Tibial nerve (tissue), 4 donors: ENCODE measurements around the gene ZBTB21. TPM values are rescaled to one million over a fixed set of nuclear protein-coding genes. Genes with fewer than 3 reads are reported as not detected.

Experiments used
- DNase-seq, 2 donors: peaks; one replicate each; pipeline ENCODE4 v3.0.0-alpha.2; 2019; ENCODE audit warnings: low spot score in 2 of 2
- H3K27ac ChIP-seq, 4 donors: fragments of 200-600 bp; sonication (generic) in 3 of 4; one replicate each; pipeline ENCODE4 v1.5.1; 2017 to 2019; ENCODE audit warnings: mild to moderate bottlenecking in 1 of 4
- H3K27me3 ChIP-seq, 2 donors: fragments of 200-600 bp; sonication (generic) in 1 of 2; one replicate each; pipeline versions ENCODE4 v1.5.1 to v1.6.0; 2017 to 2019
- H3K36me3 ChIP-seq, 3 donors: fragments of 200-600 bp; sonication (generic); one replicate each; pipeline ENCODE4 v1.5.1; 2018 to 2019
- H3K4me1 ChIP-seq, 4 donors: fragments of 200-600 bp; sonication (generic) in 3 of 4; one replicate each; pipeline ENCODE4 v1.5.1; 2017 to 2019
- H3K4me3 ChIP-seq, 4 donors: fragments of 200-600 bp; sonication (generic) in 3 of 4; one replicate each; pipeline ENCODE4 v1.5.1; 2017 to 2019; ENCODE audit warnings: mild to moderate bottlenecking in 1 of 4, moderate library complexity in 1 of 4
- H3K9me3 ChIP-seq, 4 donors: fragments of 200-600 bp; sonication (generic) in 3 of 4; one replicate each; pipeline ENCODE4 v1.5.1; 2017 to 2019
- CTCF ChIP-seq, 5 experiments: fragments of 200-600 bp in 3 of 5; fragments of 450-650 bp in 2 of 5; sonication (generic) in 3 of 5; IDR thresholded peaks; one replicate each; pipeline ENCODE4 v1.5.1; 2016 to 2019; ENCODE audit warnings: antibody characterized with exemption in 5 of 5, mild to moderate bottlenecking in 3 of 5, moderate library complexity in 2 of 5
- EP300 ChIP-seq, 2 donors: sonication (generic); formaldehyde crosslinking; IDR thresholded peaks; one replicate each; pipeline ENCODE4 v1.6.1; 2017; ENCODE audit warnings: antibody characterized with exemption in 2 of 2, mild to moderate bottlenecking in 1 of 2
- POLR2A ChIP-seq, 2 donors: fragments of 450-650 bp; IDR thresholded peaks; one replicate each; pipeline ENCODE4 v1.6.1; 2017; ENCODE audit warnings: antibody characterized with exemption in 2 of 2, mild to moderate bottlenecking in 2 of 2, moderate library complexity in 2 of 2
- WGBS, 2 donors: methylation state at CpG; one replicate each; pipeline ENCODE4 v1.1.5; 2018; 5-methylcytosine and 5-hydroxymethylcytosine counted together
- total RNA-seq, 4 donors: library from RNA; depleted of rRNA; stranded (reverse); fragments of >200 nt; gene quantifications; one replicate each; pipeline ENCODE4 v1.1.0, GENCODE V29; 2016

The ZBTB21 gene
- total RNA-seq, 4 donors from 2014 or later, result 9.4 to 13.8 (median 10.6) TPM

- WGBS, 2 donors, result 65 to 66% methylated on average over 9 of the region's 9 CpGs
- Histone ChIP-seq H3K4me3 (no peak overlapping the region), H3K9me3 (no peaks in the 10 kb centered on the region), H3K27me3 (peaks cover 0 to 12% of the 10 kb centered on the region in 2 donors), H3K4me1 (no peaks in the 10 kb centered on the region), H3K27ac (no peak overlapping the region), H3K36me3 (no peaks in the 10 kb centered on the region)
- TF ChIP-seq EP300 (IDR thresholded peaks at IDR 0.05), result no peak
- no peak for TF ChIP-seq POLR2A (IDR thresholded peaks at IDR 0.05)
- TF ChIP-seq CTCF (IDR thresholded peaks at IDR 0.05), result no peak
- no peak for DNase-seq
Observed at GRCh38 chr21:42026082-42026435, 15.9 kb upstream of the ZBTB21 start.

GRCh38 chr21:42025376-42026081, 15.4 kb upstream of the ZBTB21 start:
- H3K4me1 ChIP-seq, result no peaks in the 10 kb centered on the region
- peaks cover 0 to 16% of the 10 kb centered on the region in 2 donors for H3K27me3 ChIP-seq
- no peak overlapping the region for H3K4me3 ChIP-seq
- no peak overlapping the region for H3K27ac ChIP-seq
- no peaks in the 10 kb centered on the region for H3K36me3 ChIP-seq
- 74 to 77% methylated on average over 12 of the region's 12 CpGs for WGBS, 2 donors
- no peaks in the 10 kb centered on the region for H3K9me3 ChIP-seq
- TF ChIP-seq CTCF (IDR thresholded peaks at IDR 0.05) (no peak), POLR2A (IDR thresholded peaks at IDR 0.05) (no peak), EP300 (IDR thresholded peaks at IDR 0.05) (no peak)
- DNase-seq, result no peak

GRCh38 chr21:42022906-42023305, 12.7 kb upstream of the ZBTB21 start:
- no peak for DNase-seq
- Histone ChIP-seq H3K27me3 (peaks cover 0 to 16% of the 10 kb centered on the region in 2 donors), H3K4me1 (no peaks in the 10 kb centered on the region), H3K36me3 (no peaks in the 10 kb centered on the region), H3K27ac (no peak overlapping the region), H3K9me3 (no peaks in the 10 kb centered on the region), H3K4me3 (no peak overlapping the region)
- 94 to 95% methylated on average over 11 of the region's 11 CpGs for WGBS, 2 donors
- no peak for TF ChIP-seq EP300 (IDR thresholded peaks at IDR 0.05)
- no peak for TF ChIP-seq POLR2A (IDR thresholded peaks at IDR 0.05)
- TF ChIP-seq CTCF (IDR thresholded peaks at IDR 0.05), result no peak

- H3K9me3 ChIP-seq, result no peaks in the 10 kb centered on the region
- DNase-seq, result no peak
- H3K27ac ChIP-seq, result no peak overlapping the region
- H3K4me3 ChIP-seq, result no peak overlapping the region
- H3K36me3 ChIP-seq, result no peaks in the 10 kb centered on the region
- no peaks in the 10 kb centered on the region for H3K4me1 ChIP-seq
- 36 to 40% methylated on average over 6 to 12 of the region's 12 CpGs for WGBS, 2 donors
- peaks cover 0 to 16% of the 10 kb centered on the region in 2 donors for H3K27me3 ChIP-seq
- TF ChIP-seq POLR2A (IDR thresholded peaks at IDR 0.05), result no peak
- no peak for TF ChIP-seq EP300 (IDR thresholded peaks at IDR 0.05)
Observed at GRCh38 chr21:42022091-42022430, 11.9 kb upstream of the ZBTB21 start.

GRCh38 chr21:42021371-42022090, 11.4 kb upstream of the ZBTB21 start:
- TF ChIP-seq EP300 (IDR thresholded peaks at IDR 0.05) (no peak), CTCF (IDR thresholded peaks at IDR 0.05) (no peak), POLR2A (IDR thresholded peaks at IDR 0.05) (no peak)
- Histone ChIP-seq H3K4me3 (no peak overlapping the region), H3K36me3 (no peaks in the 10 kb centered on the region), H3K27me3 (peaks cover 0 to 16% of the 10 kb centered on the region in 2 donors), H3K4me1 (no peaks in the 10 kb centered on the region), H3K27ac (no peak overlapping the region), H3K9me3 (no peaks in the 10 kb centered on the region)
- DNase-seq, result no peak
- WGBS, 2 donors, result 43 to 47% methylated on average over 20 of the region's 20 CpGs
